Measurements from ENCODE around the gene ELFN2.

The ELFN2 gene

DNA sequence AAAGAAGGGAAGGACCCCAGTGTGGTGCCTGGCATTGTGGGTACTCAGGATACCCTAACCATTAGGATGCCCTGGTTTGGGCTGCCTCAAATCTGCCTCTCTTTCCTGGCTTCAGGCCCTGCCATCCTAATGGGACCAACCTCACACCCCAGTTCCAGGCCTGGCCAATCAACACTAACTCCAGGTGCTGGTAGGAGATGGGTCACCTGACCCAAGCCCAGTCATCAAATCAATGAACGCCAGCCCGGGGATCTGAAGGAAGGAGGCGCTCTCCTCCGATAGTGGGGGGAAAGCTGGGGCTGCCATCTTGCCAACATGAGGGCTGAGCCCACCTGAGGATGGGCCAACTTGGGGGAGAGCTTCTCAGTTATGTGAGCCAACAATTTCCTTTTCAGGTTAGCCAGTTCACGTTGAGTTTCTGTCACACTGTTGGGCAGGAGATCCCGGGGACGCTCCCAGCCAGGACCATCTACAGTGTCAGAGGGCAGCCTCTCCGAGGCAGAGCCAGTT is 46.2 kb upstream of the ELFN2 start:
- Histone ChIP-seq H3K4me2 (ENCODE audit: low read length) (0 out of 2 replicates have a peak overlapping the region, but pooled peaks have one; percentile 7), H3K4me1 (ENCODE audit: control insufficient read depth, low read length) (peaks cover 77% of the 10 kb centered on the region), H3K4me3 (ENCODE audit: low read length) (no peak overlapping the region), H4K20me1 (ENCODE audit: control insufficient read depth, insufficient read depth, low read depth, low read length) (peaks cover 6% of the 10 kb centered on the region; the same call in 1 of the 2 replicates), H3K79me2 (ENCODE audit: control insufficient read depth, low read length) (peaks cover 56% of the 10 kb centered on the region), H3K27ac (ENCODE audit: low read depth, low read length) (peak overlapping the region; percentile 94), H3K9me2 (replicated peaks; ENCODE audit: control insufficient read depth, low read length) (no peaks in the 10 kb centered on the region), H3F3A (ENCODE audit: control insufficient read depth, insufficient read depth) (peaks cover 24% of the 10 kb centered on the region), H3K27me3 (ENCODE audit: control insufficient read depth, low read length) (no peaks in the 10 kb centered on the region), H3K9me3 (ENCODE audit: control insufficient read depth, insufficient read depth, low read length) (no peaks in the 10 kb centered on the region), H3K36me3 (ENCODE audit: control insufficient read depth, low read length) (peaks cover 95% of the 10 kb centered on the region)
- TF ChIP-seq CTCF (IDR thresholded peaks at IDR 0.05; ENCODE audit: low read depth, low read length, poor library complexity, severe bottlenecking): no peak
- no peak for TF ChIP-seq EZH2phosphoT487 (IDR thresholded peaks at IDR 0.05; ENCODE audit: borderline replicate concordance, low read length)

DNA sequence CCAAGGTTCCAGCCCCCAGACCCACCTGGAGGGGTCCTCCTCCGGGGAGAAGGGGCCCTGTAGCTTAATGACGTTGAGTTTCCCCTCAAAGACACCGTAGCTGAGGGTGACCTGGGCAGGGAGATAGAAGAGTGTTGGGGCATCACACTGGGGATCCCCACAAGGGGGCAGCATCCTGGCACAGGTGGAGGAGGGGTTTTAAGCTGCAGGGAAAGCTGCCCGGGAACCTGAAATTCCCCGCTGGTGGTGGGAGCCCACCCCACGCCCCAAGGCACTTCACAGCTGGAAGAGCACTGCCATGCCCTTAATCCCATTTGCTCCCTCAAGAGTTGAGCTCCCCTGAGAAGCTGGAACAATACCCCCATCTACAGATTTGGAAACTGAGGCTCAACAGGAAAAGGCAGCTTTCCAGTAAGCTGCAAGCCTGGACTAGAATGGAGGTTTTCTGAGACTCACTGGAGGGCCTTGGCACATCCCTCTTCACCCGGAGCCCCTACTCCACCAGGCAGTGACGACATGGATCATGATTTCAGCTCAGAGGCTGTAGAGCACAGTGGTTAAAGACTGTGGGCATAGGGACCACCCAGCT is 45.2 kb upstream of the ELFN2 start:
- Histone ChIP-seq H3K4me2 (ENCODE audit: low read length) (peak overlapping the region; percentile 31; the same call in 1 of the 2 replicates), H4K20me1 (ENCODE audit: control insufficient read depth, insufficient read depth, low read depth, low read length) (peaks cover 6% of the 10 kb centered on the region; the same call in 1 of the 2 replicates), H3K79me2 (ENCODE audit: control insufficient read depth, low read length) (peaks cover 48% of the 10 kb centered on the region), H3K27ac (ENCODE audit: low read depth, low read length) (peak overlapping the region; percentile 53), H3K27me3 (ENCODE audit: control insufficient read depth, low read length) (no peaks in the 10 kb centered on the region), H3K9me2 (replicated peaks; ENCODE audit: control insufficient read depth, low read length) (no peaks in the 10 kb centered on the region), H3F3A (ENCODE audit: control insufficient read depth, insufficient read depth) (peaks cover 17% of the 10 kb centered on the region), H3K9me3 (ENCODE audit: control insufficient read depth, insufficient read depth, low read length) (no peaks in the 10 kb centered on the region), H3K4me3 (ENCODE audit: low read length) (no peak overlapping the region), H3K4me1 (ENCODE audit: control insufficient read depth, low read length) (peaks cover 67% of the 10 kb centered on the region), H3K36me3 (ENCODE audit: control insufficient read depth, low read length) (peaks cover 94% of the 10 kb centered on the region)
- TF ChIP-seq EZH2phosphoT487 (IDR thresholded peaks at IDR 0.05; ENCODE audit: borderline replicate concordance, low read length) (no peak), CTCF (IDR thresholded peaks at IDR 0.05; ENCODE audit: low read depth, low read length, poor library complexity, severe bottlenecking) (peak; percentile 90)

DNA sequence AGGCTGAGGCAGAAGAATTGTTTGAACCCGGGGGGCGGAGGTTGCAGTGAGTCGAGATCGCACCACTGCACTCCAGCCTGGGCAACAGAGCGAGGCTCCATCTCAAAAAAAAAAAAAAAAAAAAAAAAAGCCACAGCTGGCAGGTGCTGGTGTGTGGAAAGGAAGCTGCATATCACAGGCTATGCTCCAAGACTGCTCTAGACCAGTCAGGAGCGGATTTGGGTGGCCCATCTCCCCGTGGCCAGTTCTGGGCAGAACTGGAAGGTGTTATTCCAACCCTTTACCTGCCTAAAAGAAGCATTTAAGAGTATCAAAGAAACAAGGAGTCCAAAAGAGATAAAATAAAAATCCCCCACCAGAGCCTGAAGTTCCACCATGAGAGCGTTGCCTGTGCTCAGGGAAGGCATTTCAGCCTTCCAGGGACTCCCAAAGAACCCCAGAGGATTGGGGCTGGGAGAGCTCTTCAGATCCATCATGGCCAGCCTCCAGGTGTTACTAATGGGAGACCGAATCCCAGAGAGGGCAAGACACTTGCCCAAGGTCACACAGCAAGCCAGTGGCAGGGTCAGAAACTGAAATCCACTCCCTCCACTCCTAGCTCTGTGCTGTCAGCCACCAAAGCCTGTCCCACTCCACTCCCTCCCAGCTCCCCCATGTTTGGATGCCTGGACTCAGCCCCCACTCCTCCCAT is 44.6 kb upstream of the ELFN2 start:
- Histone ChIP-seq H3F3A (ENCODE audit: control insufficient read depth, insufficient read depth) (peaks cover 11% of the 10 kb centered on the region), H3K27me3 (ENCODE audit: control insufficient read depth, low read length) (no peaks in the 10 kb centered on the region), H3K9me2 (replicated peaks; ENCODE audit: control insufficient read depth, low read length) (no peaks in the 10 kb centered on the region), H3K4me2 (ENCODE audit: low read length) (peak overlapping the region; percentile 31; the same call in 1 of the 2 replicates), H3K79me2 (ENCODE audit: control insufficient read depth, low read length) (peaks cover 43% of the 10 kb centered on the region), H3K4me3 (ENCODE audit: low read length) (no peak overlapping the region), H3K27ac (ENCODE audit: low read depth, low read length) (peak overlapping the region; percentile 53), H4K20me1 (ENCODE audit: control insufficient read depth, insufficient read depth, low read depth, low read length) (peaks cover 9% of the 10 kb centered on the region; the same call in 1 of the 2 replicates), H3K9me3 (ENCODE audit: control insufficient read depth, insufficient read depth, low read length) (no peaks in the 10 kb centered on the region), H3K4me1 (ENCODE audit: control insufficient read depth, low read length) (peaks cover 60% of the 10 kb centered on the region), H3K36me3 (ENCODE audit: control insufficient read depth, low read length) (peaks cover 93% of the 10 kb centered on the region)
- TF ChIP-seq EZH2phosphoT487 (IDR thresholded peaks at IDR 0.05; ENCODE audit: borderline replicate concordance, low read length): no peak
- no peak for TF ChIP-seq CTCF (IDR thresholded peaks at IDR 0.05; ENCODE audit: low read depth, low read length, poor library complexity, severe bottlenecking)

All from DOHH2 (cell line).